Hepatocyte (in vitro differentiated cells): ENCODE results near the gene FZR1.

Experiments
- EZH2 ChIP-seq: fragments of 200-600 bp; sonication (generic); IDR thresholded peaks from 2 replicates; pipeline ENCODE4 v1.6.1; 2016; ENCODE audit warnings: antibody characterized with exemption, mild to moderate bottlenecking, borderline replicate concordance
- EZH2phosphoT487 ChIP-seq: fragments of 200-600 bp; sonication (generic); IDR thresholded peaks from one replicate; pipeline ENCODE4 v1.6.1; 2018; ENCODE audit warnings: antibody characterized with exemption, mild to moderate bottlenecking, low read depth, moderate library complexity; ENCODE audit not compliant: unreplicated experiment, severe bottlenecking
- TF ChIP-seq, protein P1 (sequence below): fragments of 200-600 bp; sonication (generic); IDR thresholded peaks from 2 replicates; pipeline ENCODE4 v1.5.1; 2016; ENCODE audit warnings: antibody characterized with exemption, mild to moderate bottlenecking; ENCODE audit not compliant: poor library complexity

- TF ChIP-seq, protein P1, sequence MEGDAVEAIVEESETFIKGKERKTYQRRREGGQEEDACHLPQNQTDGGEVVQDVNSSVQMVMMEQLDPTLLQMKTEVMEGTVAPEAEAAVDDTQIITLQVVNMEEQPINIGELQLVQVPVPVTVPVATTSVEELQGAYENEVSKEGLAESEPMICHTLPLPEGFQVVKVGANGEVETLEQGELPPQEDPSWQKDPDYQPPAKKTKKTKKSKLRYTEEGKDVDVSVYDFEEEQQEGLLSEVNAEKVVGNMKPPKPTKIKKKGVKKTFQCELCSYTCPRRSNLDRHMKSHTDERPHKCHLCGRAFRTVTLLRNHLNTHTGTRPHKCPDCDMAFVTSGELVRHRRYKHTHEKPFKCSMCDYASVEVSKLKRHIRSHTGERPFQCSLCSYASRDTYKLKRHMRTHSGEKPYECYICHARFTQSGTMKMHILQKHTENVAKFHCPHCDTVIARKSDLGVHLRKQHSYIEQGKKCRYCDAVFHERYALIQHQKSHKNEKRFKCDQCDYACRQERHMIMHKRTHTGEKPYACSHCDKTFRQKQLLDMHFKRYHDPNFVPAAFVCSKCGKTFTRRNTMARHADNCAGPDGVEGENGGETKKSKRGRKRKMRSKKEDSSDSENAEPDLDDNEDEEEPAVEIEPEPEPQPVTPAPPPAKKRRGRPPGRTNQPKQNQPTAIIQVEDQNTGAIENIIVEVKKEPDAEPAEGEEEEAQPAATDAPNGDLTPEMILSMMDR, result no peak
- no peak for TF ChIP-seq EZH2
- TF ChIP-seq EZH2phosphoT487, result no peak
Measured at GRCh38 chr19:3458229-3459088, 47.7 kb upstream of the FZR1 start.
